CD4-positive, alpha-beta T cell treated with Interleukin-10 for 1 hour (primary cell): Measurements from ENCODE around the gene TUBGCP3.

Source experiments
- DNase-seq: peaks from one replicate; pipeline ENCODE4 v3.0.0-alpha.2; 2020

Gene TUBGCP3

DNA sequence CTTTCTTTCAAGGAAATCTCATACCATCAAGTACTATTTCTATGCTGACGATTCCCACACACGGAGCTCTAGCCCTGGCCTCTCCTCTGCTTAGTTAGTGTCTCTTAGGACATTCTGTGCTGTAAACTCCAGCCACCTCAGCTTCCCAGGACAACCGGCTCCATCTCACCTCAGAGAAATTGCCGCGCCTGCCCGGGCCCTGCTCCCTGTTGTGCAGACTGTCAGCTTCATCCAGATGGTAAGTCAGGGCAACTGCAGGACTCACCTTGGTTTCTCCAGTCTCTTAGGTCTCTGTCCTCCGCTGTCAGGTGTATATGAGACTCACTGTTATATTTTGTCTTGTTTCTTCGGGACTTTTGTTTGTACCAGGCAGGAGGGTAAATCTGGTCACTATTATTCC, 113.1 kb downstream of the TUBGCP3 start:
- DNase-seq = no peak

- no peak for DNase-seq
Observed at GRCh38 chr13:112473818-112474217, 114.1 kb downstream of the TUBGCP3 start.

DNA sequence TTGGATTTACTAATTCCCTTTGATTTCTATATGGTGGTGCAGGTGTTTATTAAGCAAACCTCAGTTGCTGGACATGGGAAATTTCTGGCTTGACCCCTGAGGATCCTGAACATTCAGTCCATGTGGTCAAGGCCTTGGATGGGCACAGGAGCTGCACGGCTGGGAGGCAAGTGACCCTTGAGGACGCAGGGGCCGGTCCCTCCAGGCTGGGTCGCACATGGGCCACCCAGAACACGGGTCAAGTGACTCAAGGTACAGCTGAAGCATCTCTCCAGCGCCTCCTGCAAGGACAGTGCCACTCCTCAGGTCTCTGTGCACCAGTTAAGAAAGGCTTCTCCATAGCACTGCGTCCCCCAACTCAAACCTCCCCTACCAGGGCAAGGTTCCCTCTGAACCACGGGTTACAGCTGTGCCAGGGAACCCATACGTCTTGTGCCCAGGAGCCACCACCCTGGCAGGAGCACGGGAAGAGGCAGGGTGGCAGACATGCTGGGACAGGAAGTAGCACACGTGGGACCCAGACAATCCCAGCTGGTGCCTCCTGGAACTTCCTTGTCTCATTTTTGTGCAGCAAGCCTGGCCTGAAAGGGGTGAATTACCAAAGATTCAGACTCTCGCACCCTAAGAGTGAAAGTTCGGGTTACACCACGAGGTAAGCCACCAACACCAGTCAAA, 118.7 kb downstream of the TUBGCP3 start:
- no peak for DNase-seq

- no peak for DNase-seq
Observed at GRCh38 chr13:112468069-112468468, 119.9 kb downstream of the TUBGCP3 start.

GRCh38 chr13:112467236-112467635, 120.7 kb downstream of the TUBGCP3 start:
- no peak for DNase-seq

- DNase-seq = no peak
Observed at GRCh38 chr13:112466132-112467058, 121.6 kb downstream of the TUBGCP3 start.

DNA sequence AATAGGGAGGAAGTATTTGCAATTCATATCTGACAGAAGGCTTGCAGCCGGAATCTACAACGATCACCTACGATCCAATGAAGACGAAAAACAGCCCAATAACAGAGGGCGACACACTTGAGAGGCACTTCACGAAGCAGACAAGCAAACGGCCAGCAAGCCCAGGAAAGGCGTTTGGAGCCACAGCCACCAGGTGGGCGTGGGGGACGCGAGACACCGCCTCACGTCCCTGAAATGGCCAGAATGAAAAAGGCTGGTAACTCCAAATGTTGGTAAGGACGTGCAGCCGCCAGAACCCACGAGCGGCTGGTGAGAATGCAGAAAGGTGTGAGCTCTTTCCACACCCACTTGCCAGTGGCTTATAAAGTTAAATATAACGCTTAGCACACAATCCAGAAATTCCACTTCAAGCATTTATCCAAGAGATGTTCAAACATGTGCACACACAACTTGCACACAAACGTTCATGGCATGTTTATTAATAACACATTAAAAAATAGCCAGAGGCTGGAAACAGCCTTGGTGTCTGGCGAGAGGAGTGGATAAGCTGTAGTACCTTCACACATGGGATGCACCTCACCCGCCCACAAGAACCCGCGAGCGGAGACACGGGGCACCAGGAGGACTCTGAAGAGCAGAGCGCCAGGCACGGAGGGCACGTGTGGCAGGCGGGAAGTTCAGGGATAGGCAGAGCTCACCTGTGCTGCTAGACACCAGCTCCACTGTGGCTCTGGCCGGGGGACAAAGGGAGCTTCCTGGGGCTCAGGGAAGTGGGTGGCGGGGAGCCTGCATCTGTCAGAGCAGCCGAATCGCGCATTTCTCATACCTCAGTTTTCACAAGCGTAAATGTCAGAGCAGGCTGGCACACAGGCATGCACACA, 122.5 kb downstream of the TUBGCP3 start:
- DNase-seq = no peak

GRCh38 chr13:112464720-112465119, 123.2 kb downstream of the TUBGCP3 start:
- no peak for DNase-seq

GRCh38 chr13:112462408-112462807, 125.5 kb downstream of the TUBGCP3 start:
- no peak for DNase-seq

- DNase-seq = no peak
Observed at GRCh38 chr13:112457485-112457884, 130.5 kb downstream of the TUBGCP3 start.

- DNase-seq = no peak
Observed at GRCh38 chr13:112457081-112457480, 130.9 kb downstream of the TUBGCP3 start.

DNA sequence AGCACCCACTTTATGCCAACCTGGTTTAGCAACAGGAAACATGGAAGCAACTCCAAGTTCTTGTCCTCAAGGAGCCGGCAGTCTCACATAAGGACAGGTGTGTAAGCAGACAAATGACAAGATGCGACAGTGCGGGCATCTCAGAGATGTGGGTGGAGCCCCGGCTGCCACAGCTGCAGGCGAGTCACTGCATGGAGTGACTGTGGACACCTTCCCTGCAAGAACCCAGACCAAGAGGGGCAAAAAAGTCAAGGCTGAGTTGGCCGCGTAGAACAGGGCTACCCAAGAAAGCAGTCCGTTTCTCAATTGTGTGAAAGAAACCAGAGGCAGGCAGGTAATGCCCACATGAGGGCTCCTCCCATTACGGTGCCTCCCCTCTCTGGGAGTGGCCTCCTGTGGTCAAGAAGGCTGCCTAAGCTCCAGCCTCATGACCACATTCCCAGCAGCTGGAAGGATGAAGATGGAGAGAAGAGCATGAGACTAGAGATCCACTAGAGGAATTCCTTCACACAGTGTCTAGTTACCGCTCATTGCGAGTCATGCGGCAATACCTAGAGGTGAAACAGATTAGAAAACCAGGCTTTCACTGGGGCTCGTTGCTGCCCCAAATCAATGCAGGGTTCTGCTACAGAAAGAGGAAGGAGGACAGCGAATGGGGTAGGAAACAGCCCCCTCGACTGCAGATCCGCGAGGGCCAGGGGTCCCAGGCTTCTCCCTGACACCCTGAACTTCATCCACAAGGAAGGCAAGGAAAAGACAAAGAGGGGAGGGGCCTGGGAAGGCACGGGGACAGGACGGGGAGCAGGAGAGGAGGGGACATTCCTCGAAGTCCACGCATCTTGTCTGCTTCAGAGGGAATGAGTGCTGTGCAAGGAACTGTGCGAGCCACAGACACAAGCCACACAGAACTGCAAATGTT, 131.6 kb downstream of the TUBGCP3 start:
- DNase-seq = no peak

- DNase-seq = no peak
Observed at GRCh38 chr13:112455476-112456059, 132.4 kb downstream of the TUBGCP3 start.

- no peak for DNase-seq
Observed at GRCh38 chr13:112454648-112455334, 133.2 kb downstream of the TUBGCP3 start.

- DNase-seq = no peak
Observed at GRCh38 chr13:112453874-112454647, 133.9 kb downstream of the TUBGCP3 start.

DNA sequence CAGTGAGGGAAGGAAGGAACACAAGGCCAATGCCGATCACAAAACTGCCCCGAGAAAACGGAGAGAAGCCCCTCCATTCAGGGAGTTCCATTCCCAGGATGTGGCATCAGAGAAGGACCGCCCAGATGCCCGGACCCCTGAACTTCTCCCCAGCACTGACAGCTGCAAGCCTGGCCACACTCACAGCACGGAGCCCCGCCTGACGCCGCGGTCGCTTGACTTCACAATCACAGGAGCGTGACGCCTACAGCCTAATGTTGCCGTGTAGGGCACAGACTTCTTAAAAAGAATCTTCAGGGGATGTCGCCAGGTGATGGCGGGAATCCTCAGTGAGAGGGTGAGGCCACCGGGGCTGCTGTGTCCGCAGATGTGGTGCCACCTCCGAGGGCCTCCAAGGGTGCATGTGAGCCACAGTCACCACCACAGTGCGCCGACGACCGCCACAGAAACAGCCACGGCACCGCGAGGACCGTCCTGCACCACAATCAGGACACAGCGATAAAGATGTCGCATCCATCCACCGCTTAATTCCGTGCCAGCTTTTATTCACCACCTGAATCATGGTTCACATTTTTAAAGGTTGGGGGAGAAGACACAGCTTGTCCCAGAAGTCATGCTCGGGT, 134.6 kb downstream of the TUBGCP3 start:
- no peak for DNase-seq

- no peak for DNase-seq
Observed at GRCh38 chr13:112452380-112453206, 135.4 kb downstream of the TUBGCP3 start.

GRCh38 chr13:112451512-112452379, 136.2 kb downstream of the TUBGCP3 start:
- no peak for DNase-seq
